Prostate gland (tissue), 2 donors: Measurements from ENCODE around the gene COL4A3. TPM values are rescaled to one million over a fixed set of nuclear protein-coding genes. Genes with fewer than 3 reads are reported as not detected.

Experiments
- DNase-seq: peaks from one replicate; pipeline ENCODE4 v3.0.0-alpha.2; 2019; ENCODE audit warnings: low spot score
- H3K27ac ChIP-seq, 2 donors: fragments of 200-600 bp; sonication (generic); 2 replicates each; pipeline ENCODE4 v1.5.1; 2017 to 2019
- H3K27me3 ChIP-seq: fragments of 200-600 bp; sonication (generic); replicated peaks from 2 replicates; pipeline ENCODE4 v1.5.1; 2019; ENCODE audit not compliant: insufficient read depth
- H3K36me3 ChIP-seq, 2 donors: fragments of 200-600 bp; sonication (generic); 1 replicate in 1 of 2; 2 replicates in 1 of 2; pipeline versions ENCODE4 v1.5.1 to v1.8.1; 2017 to 2019
- H3K4me1 ChIP-seq: fragments of 200-600 bp; sonication (generic); replicated peaks from 2 replicates; pipeline ENCODE4 v1.5.1; 2019
- H3K4me3 ChIP-seq, 2 donors: fragments of 200-600 bp; sonication (generic); 2 replicates each; pipeline ENCODE4 v1.5.1; 2017 to 2019
- H3K9me3 ChIP-seq: fragments of 200-600 bp; sonication (generic); 2 replicates; pipeline ENCODE4 v1.5.1; 2017
- POLR2A ChIP-seq: fragments of 450-650 bp; IDR thresholded peaks from one replicate; pipeline ENCODE4 v1.6.1; 2016; ENCODE audit warnings: antibody characterized with exemption, mild to moderate bottlenecking
- POLR2AphosphoS5 ChIP-seq: sonication (generic); formaldehyde crosslinking; IDR thresholded peaks from one replicate; pipeline ENCODE4 v1.6.1; 2017; ENCODE audit warnings: antibody characterized with exemption
- WGBS: methylation state at CpG from one replicate; pipeline ENCODE4 v1.1.5; 2018; 5-methylcytosine and 5-hydroxymethylcytosine counted together
- intact Hi-C: fragments of 100-400 bp; cut with DNase I; formaldehyde crosslinking; loops from one replicate; pipeline ENCODE4 v1.14.2; 2022
- total RNA-seq, 2 donors: library from RNA; depleted of rRNA; stranded (reverse); fragments of >200 nt; gene quantifications; one replicate each; pipeline ENCODE4 v1.1.0, GENCODE V29; 2016
- TF ChIP-seq, protein P1 (sequence below), 4 experiments: fragments of 200-600 bp in 2 of 4; fragments of 450-650 bp in 2 of 4; sonication (generic) in 2 of 4; IDR thresholded peaks; 1 replicate in 3 of 4; 2 replicates in 1 of 4; pipeline ENCODE4 v1.5.1; 2016 to 2019; ENCODE audit warnings: antibody characterized with exemption in 4 of 4, mild to moderate bottlenecking in 2 of 4, moderate library complexity in 2 of 4

COL4A3 gene
- total RNA-seq, 2 donors from 2014 or later = 3.5 to 7.0 TPM

- intact Hi-C loops = no loop called here
- DNase-seq = no peak
- TF ChIP-seq POLR2AphosphoS5 = no peak
- TF ChIP-seq, protein P1, sequence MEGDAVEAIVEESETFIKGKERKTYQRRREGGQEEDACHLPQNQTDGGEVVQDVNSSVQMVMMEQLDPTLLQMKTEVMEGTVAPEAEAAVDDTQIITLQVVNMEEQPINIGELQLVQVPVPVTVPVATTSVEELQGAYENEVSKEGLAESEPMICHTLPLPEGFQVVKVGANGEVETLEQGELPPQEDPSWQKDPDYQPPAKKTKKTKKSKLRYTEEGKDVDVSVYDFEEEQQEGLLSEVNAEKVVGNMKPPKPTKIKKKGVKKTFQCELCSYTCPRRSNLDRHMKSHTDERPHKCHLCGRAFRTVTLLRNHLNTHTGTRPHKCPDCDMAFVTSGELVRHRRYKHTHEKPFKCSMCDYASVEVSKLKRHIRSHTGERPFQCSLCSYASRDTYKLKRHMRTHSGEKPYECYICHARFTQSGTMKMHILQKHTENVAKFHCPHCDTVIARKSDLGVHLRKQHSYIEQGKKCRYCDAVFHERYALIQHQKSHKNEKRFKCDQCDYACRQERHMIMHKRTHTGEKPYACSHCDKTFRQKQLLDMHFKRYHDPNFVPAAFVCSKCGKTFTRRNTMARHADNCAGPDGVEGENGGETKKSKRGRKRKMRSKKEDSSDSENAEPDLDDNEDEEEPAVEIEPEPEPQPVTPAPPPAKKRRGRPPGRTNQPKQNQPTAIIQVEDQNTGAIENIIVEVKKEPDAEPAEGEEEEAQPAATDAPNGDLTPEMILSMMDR (IDR thresholded peaks at IDR 0.05) = no peak
- TF ChIP-seq POLR2A = no peak
- 95% methylated on average over 3 of the region's 3 CpGs for WGBS
- H3K27ac ChIP-seq = no peak overlapping the region
- H3K27me3 ChIP-seq = no peaks in the 10 kb centered on the region
- H3K9me3 ChIP-seq = no peaks in the 10 kb centered on the region
- H3K36me3 ChIP-seq = no peaks in the 10 kb centered on the region
- no peak overlapping the region for H3K4me3 ChIP-seq
- H3K4me1 ChIP-seq = no peaks in the 10 kb centered on the region
Measured at GRCh38 chr2:227192491-227192890, 28.1 kb downstream of the COL4A3 start.

GRCh38 chr2:227194219-227194618 is 29.8 kb downstream of the COL4A3 start:
- no peak overlapping the region for H3K27ac ChIP-seq
- TF ChIP-seq POLR2A (no peak), POLR2AphosphoS5 (no peak)
- TF ChIP-seq, protein P1 (IDR thresholded peaks at IDR 0.05) = no peak
- no peaks in the 10 kb centered on the region for H3K36me3 ChIP-seq
- H3K4me3 ChIP-seq = no peak overlapping the region
- H3K4me1 ChIP-seq = no peaks in the 10 kb centered on the region
- DNase-seq = no peak
- WGBS = 53% methylated on average over 2 of the region's 2 CpGs
- intact Hi-C loops = no loop called here
- H3K9me3 ChIP-seq = no peaks in the 10 kb centered on the region
- no peaks in the 10 kb centered on the region for H3K27me3 ChIP-seq

DNA sequence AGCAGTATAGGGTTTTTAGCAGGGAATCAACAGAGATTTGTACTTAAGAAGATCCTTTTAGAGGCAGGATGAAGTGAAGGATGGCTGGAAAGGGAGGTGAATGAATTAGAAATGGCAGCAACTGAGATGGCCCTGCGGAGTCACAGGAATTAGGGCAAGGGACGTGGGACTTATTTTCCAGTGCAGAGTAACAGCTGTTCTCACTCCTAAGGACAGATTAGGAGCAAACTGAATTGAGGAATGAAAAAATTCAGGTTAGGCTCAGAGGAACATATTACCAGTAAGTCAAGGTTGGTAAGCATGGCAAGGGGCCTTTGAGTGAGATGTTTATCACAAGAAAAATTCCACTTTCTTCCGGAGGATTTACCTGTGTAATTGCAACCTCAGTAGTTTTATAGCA is 34.4 kb downstream of the COL4A3 start:
- no peaks in the 10 kb centered on the region for H3K4me1 ChIP-seq
- no peaks in the 10 kb centered on the region for H3K9me3 ChIP-seq
- no peak for TF ChIP-seq POLR2AphosphoS5
- TF ChIP-seq, protein P1 (IDR thresholded peaks at IDR 0.05) = no peak
- TF ChIP-seq POLR2A = no peak
- no peak overlapping the region for H3K27ac ChIP-seq
- intact Hi-C loops = no loop called here
- H3K4me3 ChIP-seq = no peak overlapping the region
- 64% methylated on average over 3 of the region's 3 CpGs for WGBS
- no peaks in the 10 kb centered on the region for H3K27me3 ChIP-seq
- no peak for DNase-seq
- H3K36me3 ChIP-seq = no peaks in the 10 kb centered on the region

- intact Hi-C loops = no loop called here
- Histone ChIP-seq H3K27ac (no peak overlapping the region), H3K27me3 (no peaks in the 10 kb centered on the region), H3K9me3 (no peaks in the 10 kb centered on the region), H3K36me3 (no peaks in the 10 kb centered on the region), H3K4me3 (no peak overlapping the region), H3K4me1 (no peaks in the 10 kb centered on the region)
- WGBS = 52% methylated on average over 2 of the region's 2 CpGs
- DNase-seq = no peak
- TF ChIP-seq, protein P1 (IDR thresholded peaks at IDR 0.05) = no peak
- TF ChIP-seq POLR2AphosphoS5 (no peak), POLR2A (no peak)
Measured at GRCh38 chr2:227201771-227202170, 37.3 kb downstream of the COL4A3 start.

DNA sequence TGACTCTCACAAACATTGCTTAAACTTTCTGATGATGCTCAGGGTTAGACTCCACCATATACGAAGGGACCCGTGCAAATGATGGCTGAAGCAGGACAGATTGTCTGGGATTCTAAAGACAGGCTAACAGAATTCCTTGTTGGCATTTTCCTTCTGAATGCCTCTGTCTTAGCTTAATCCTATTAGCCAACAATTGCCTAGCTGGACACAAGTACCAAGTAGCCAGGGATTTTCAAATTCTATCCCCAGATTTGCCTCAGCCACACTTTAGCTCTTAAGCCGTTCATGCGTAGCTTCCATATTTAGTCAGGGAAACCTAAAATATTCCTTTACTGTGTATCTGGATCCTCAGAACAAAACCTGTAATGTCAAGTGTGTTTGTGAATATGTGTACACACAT is 40.0 kb downstream of the COL4A3 start:
- no peak overlapping the region for H3K4me3 ChIP-seq
- H3K4me1 ChIP-seq = no peaks in the 10 kb centered on the region
- H3K27me3 ChIP-seq = no peaks in the 10 kb centered on the region
- H3K27ac ChIP-seq = no peak overlapping the region
- no peaks in the 10 kb centered on the region for H3K9me3 ChIP-seq
- WGBS = 90% methylated on average over 4 of the region's 4 CpGs
- intact Hi-C loops = no loop called here
- no peaks in the 10 kb centered on the region for H3K36me3 ChIP-seq
- no peak for DNase-seq
- TF ChIP-seq, protein P1 (IDR thresholded peaks at IDR 0.05) = no peak
- TF ChIP-seq POLR2A (no peak), POLR2AphosphoS5 (no peak)
